Aortic smooth muscle cell (primary cell): ENCODE results near the gene MTMR6. TPM values are rescaled to one million over a fixed set of nuclear protein-coding genes. Genes with fewer than 3 reads are reported as not detected.

Source experiments
- total RNA-seq: library from RNA; depleted of rRNA; stranded (reverse); fragments of >200 nt; gene quantifications from 2 replicates; pipeline ENCODE4 v1.2.3, GENCODE V29; 2014

The MTMR6 gene
- total RNA-seq, result 29.6 and 32.0 TPM in 2 replicates

DNA sequence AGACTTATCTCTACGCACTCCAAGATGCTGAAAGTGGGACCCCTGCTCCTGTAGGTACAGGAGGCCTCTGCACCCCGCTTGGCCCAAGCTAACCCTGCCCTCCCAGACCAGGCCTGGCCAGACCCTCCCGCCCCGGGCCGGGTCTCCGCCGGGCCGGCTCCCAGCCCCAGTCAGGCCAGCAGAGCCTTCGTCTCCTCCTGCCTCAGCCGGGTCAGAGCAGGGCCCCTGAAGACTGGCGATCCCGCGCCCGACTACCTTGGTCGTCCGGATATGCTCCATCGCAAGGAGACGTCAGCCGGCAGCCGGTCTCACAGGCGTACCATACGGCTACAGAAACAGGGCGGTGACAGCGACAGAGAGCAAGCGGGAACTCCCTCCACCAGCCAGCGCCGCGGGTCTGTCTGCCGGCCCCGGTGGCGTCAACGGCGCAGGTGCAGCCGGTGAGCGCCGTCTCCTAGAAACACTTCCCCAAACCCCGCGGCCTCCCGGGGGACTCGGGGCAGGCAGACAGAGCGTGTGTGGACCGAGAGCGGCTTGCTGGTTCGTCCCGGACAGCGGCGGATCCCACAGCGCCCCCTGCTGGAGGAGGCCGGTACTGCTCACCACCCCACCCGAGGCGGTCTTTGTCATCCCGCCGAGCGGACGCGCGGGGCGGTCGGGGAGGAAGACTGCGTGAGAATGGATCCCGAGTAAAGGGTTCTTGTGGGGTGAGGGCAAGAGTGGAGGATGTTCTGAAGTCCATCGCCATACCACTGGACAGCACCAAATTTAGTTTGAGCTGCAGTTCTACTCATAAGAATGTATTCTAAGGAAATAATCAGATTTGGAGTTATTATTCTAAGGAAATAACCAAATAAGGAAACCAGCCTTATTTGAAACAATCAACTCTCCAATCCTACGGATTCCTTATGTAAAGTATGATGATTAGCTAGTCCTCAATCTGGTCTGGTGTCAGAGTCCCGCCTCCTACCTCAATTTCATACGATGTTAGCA lies at the start of gene MTMR6:
MTMR6 (minus strand) TSS at position 520 of the 993 bp plus-strand sequence; CDS start at position 279, 241 bp downstream.

DNA sequence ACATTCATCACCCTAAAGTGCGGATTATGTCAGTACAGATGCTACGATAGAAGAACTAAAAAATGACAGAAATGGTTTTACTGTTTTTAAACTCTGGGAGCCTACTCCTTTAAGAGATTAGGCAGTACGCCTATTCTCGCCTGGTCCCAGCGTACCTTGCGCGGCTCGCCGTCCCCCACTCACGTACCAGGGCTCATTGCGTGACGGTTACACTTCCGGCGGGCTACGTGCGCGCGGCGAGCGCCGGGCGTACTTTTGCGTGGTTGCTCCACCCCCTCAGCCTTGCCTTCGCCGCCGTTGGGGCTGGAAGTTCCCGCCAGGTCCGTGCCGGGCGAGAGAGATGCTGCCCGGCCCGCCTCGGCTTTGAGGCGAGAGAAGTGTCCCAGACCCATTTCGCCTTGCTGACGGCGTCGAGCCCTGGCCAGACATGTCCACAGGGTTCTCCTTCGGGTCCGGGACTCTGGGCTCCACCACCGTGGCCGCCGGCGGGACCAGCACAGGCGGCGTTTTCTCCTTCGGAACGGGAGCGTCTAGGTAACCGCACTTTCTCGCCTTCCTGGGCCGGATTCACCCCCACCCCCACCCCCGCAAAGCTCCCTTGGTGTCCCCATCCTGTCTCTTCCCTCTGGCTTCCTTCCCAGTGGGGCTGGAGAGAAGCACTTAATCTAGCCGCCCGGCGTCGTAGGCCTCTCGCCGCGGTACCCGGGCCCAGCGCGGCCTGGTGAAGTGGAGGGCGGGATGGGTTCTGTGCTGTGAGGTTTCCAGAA lies 14.2 kb upstream of the MTMR6 start, which contains the start of gene NUP58:
NUP58 (plus strand) TSS at position 279 of the 767 bp plus-strand sequence; CDS start at position 428, 149 bp downstream.

Other genes starting within 250 kb of the MTMR6 start
- 0.12 and 0.13 TPM in 2 replicates for gene PABPC3, start 191.4 kb downstream of the MTMR6 start, total RNA-seq
- not detected in 2 replicates for gene AMER2, start 115.2 kb downstream of the MTMR6 start, total RNA-seq
- gene NUP58, start 14.1 kb upstream of the MTMR6 start, total RNA-seq, result 32.6 and 37.4 TPM in 2 replicates
- gene ATP8A2, start 84.5 kb upstream of the MTMR6 start, total RNA-seq, result under 0.01 and 0.06 TPM in 2 replicates